22Rv1 (cell line): ENCODE data around the gene CEACAM3.

Experiments
- H3K27ac ChIP-seq: fragments of 450-650 bp; 2 replicates; pipeline ENCODE4 v1.5.1; 2017
- ZFX ChIP-seq: fragments of 450-650 bp; IDR thresholded peaks from 2 replicates; pipeline ENCODE4 v1.6.1; 2017; ENCODE audit warnings: antibody characterized with exemption, borderline replicate concordance
- TF ChIP-seq, protein P1 (sequence below): fragments of 450-650 bp; IDR thresholded peaks from 2 replicates; pipeline ENCODE4 v1.5.1; 2017; ENCODE audit warnings: mild to moderate bottlenecking

The CEACAM3 gene

DNA sequence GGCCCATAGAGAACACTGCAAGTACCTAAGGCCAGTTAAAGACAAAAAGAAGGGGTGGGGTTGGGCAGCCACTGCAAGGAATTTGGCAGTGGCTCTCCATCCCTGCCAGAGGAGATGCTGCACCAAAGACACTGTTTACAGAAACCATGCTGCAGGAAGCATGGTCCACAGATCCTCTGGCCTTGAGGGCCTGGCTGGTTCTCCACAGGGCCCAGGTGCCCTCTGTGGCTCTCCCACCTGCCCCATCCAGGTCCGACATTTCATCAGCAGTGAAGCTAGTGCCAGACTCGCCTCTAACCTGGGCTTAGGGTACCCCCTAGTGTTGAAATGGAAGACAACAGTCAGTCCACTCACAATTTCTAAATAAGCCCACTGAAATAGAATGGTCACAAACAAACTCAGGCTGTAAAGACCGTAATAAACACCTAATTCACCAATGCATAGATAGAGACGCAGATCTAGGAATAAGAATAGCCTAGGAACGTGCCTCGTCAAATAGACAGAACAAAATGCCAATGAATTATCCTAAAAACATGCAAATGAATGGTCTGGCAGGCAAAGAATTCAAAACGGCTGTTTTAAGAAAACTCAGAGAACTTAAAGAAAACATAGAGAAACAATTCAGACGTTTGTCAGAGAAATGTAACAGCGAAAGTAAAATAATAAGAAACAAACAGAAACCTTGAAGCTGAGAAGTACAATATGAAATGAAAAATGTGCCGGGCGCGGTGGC lies 24.8 kb downstream of the CEACAM3 start:
- no peak overlapping the region for H3K27ac ChIP-seq
- TF ChIP-seq, protein P1, sequence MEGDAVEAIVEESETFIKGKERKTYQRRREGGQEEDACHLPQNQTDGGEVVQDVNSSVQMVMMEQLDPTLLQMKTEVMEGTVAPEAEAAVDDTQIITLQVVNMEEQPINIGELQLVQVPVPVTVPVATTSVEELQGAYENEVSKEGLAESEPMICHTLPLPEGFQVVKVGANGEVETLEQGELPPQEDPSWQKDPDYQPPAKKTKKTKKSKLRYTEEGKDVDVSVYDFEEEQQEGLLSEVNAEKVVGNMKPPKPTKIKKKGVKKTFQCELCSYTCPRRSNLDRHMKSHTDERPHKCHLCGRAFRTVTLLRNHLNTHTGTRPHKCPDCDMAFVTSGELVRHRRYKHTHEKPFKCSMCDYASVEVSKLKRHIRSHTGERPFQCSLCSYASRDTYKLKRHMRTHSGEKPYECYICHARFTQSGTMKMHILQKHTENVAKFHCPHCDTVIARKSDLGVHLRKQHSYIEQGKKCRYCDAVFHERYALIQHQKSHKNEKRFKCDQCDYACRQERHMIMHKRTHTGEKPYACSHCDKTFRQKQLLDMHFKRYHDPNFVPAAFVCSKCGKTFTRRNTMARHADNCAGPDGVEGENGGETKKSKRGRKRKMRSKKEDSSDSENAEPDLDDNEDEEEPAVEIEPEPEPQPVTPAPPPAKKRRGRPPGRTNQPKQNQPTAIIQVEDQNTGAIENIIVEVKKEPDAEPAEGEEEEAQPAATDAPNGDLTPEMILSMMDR = peak; percentile 78
- no peak for TF ChIP-seq ZFX

DNA sequence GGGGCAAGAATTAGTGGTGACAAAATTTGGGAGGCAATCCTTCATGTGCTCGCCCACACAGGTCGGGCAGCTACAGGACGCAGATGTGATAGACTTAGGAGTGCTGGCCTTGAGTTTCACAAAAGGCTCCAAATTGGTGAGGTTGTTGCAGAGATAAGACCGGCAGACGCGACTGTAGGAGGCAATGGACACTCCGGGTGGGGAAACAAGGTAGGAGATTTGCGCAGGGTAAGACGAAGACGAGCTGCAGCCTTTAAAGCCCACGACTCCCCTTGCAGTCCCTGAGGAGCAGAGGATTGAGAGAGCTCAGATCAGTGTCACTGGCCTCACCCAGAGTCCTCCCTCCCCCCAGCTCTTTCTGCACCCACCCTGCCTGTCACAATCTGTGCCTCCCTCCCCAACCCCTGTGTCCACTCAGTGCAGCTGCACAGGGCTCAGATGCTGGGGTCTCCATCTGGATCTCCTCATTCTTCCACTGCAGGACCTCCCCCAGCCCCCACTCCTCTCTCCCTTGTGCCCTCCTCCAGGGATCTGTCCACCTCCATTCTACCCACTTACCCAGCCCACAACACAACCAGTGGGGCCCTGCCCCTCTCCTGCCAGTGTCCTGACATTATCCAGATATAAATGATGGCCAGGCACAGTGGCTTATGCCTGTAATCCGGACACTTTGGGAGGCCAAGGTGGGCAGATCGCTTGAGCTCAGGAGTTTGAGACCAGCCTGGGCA lies 41.8 kb downstream of the CEACAM3 start:
- TF ChIP-seq, protein P1 = no peak

DNA sequence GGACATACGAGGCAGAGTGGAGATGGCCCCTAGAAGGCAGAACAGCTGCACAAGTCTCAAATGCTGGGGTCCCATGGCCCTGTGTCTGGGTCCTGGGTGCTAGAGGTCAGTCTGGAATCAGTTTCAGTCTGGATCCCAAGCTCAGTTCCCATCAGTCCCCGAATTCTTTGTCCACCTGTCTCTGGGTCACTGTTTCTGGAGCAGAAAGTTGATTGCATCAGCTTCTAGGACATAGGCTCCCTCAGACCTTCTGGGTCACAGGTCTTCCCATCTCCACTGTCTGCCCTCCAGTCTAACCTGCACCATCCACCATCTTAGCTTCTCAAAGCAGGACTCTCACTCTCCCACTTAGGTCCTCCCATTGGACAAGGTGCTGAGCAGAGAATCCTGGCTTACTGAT lies 42.8 kb downstream of the CEACAM3 start:
- TF ChIP-seq, protein P1 = no peak
- no peak for TF ChIP-seq ZFX
- no peak overlapping the region for H3K27ac ChIP-seq

More for the DNA sequence above, 41.8 kb downstream of the CEACAM3 start:
- no peak overlapping the region for H3K27ac ChIP-seq

DNA sequence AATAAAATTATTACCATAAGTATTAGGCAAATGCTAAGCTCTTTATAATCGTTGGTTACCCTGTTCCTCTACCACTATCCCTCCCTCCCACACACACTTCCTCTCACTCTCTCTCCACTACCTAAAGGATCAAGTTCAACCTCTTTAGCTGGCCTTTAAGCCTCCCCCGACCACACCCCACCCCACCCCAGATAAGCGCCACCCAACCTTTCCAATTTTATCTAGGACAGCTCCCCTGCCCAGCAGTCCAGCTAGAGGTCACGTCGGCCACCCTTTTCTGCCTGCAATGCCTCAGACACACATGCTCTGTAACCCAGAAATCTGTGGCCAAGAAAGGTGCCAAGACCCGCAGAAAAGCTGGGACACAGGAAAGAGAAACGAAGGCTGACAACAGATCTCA lies 47.0 kb downstream of the CEACAM3 start:
- H3K27ac ChIP-seq = no peak overlapping the region
- TF ChIP-seq, protein P1 = no peak
- TF ChIP-seq ZFX = no peak

DNA sequence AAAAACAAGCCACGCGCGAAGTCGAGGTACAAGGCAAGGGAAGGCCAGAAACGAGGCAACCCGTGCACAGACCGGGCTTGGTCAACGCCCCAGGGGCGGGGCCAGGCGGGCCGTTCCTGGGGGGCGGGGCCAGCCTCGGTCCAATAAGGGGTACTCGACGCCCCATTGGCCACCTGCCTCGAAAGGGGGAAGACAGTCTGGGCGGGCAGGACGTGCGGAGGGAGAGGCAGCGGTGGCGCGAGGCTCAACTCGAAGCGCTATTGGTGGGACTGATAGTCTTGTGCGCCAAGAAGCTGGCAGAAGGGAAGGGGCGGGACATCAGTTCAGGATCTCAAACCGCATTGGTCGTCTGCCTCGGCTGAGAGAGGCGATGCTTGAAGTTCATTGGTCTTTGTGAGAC lies 48.2 kb downstream of the CEACAM3 start, which contains the start of gene LYPD4:
TSS of gene LYPD4 (minus strand) at position 83 of the 400 bp plus-strand sequence. CDS start 5,398 bp downstream, outside the sequence.
- TF ChIP-seq, protein P1 = no peak
- TF ChIP-seq ZFX = no peak
- H3K27ac ChIP-seq = no peak within 1 kb of the TSS

DNA sequence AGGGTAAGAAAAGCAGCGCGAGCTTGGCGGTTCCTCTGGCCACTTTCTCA lies 48.4 kb downstream of the CEACAM3 start, which contains the start of gene DMRTC2:
TSS of gene DMRTC2 (plus strand) at position 42 of the 50 bp plus-strand sequence. CDS start 2,387 bp downstream, outside the sequence.
- TF ChIP-seq ZFX = no peak
- TF ChIP-seq, protein P1 = no peak
- H3K27ac ChIP-seq = no peak within 1 kb of the TSS

DNA sequence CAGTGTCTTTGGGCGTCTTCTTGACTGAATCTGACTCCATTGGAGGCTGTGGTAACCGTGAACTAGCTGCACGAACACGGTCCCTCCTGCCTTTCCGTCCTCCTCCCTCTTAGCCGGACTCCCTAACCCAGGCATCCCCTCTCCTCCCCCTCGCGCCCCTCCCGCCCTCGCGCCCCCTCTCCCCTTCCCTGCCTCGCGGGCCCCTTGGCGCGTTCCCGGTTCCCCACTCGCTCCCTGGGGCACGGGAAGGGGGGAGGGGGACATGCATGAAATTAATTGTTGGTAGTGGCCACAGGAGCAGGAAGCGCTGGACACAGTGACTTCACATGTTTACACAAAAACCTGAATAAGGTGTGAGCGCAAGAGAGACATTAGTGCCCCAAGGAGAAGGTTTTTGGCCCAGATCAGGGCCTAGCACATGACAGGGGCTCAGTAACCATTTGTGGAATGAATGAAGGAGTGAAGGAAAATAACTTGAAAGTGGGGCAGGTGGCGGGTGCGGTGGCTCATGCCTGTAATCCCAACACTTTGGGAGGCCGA lies 48.7 kb downstream of the CEACAM3 start:
- H3K27ac ChIP-seq = no peak overlapping the region
- TF ChIP-seq, protein P1 = no peak
- TF ChIP-seq ZFX = no peak
